Measurements from ENCODE around the gene RABEPK. TPM values are rescaled to one million over a fixed set of nuclear protein-coding genes. Genes with fewer than 3 reads are reported as not detected.
"Not testable (repeated sequence)": the region's sequence is repeated elsewhere in the genome, so short reads cannot be mapped to it uniquely, and the experiment has no call there.

The RABEPK gene
- total RNA-seq, 1 donor from 2014 or later = 10.0 TPM

- no peaks in the 10 kb centered on the region for H3K9me3 ChIP-seq
- no peak for ATAC-seq
- H3K27me3 ChIP-seq = no peaks in the 10 kb centered on the region
- peaks cover 15% of the 10 kb centered on the region for H3K4me1 ChIP-seq
- no peak for DNase-seq
- TF ChIP-seq CTCF (IDR thresholded peaks at IDR 0.05) = no peak
- peaks cover 8% of the 10 kb centered on the region for H3K36me3 ChIP-seq
- no peak overlapping the region for H3K27ac ChIP-seq
- intact Hi-C loops (cut with DNase I) = no loop called here
- H3K4me3 ChIP-seq = no peak overlapping the region
These were observed 22.5 kb upstream of the RABEPK start for GRCh38 chr9:125177888-125178287.

GRCh38 chr9:125179776-125180175 lies 20.6 kb upstream of the RABEPK start:
- ATAC-seq; DNase-seq; H3K9me3 ChIP-seq; H3K27ac ChIP-seq; H3K27me3 ChIP-seq; H3K4me3 ChIP-seq; intact Hi-C loops (cut with DNase I); H3K36me3 ChIP-seq: not testable (repeated sequence)
- peaks cover 20% of the 10 kb centered on the region for H3K4me1 ChIP-seq

GRCh38 chr9:125180876-125181275 lies 19.5 kb upstream of the RABEPK start:
- ATAC-seq = no peak

GRCh38 chr9:125181756-125182155 lies 18.6 kb upstream of the RABEPK start:
- H3K27me3 ChIP-seq; H3K4me3 ChIP-seq; ATAC-seq; H3K36me3 ChIP-seq; DNase-seq; H3K9me3 ChIP-seq; H3K27ac ChIP-seq; intact Hi-C loops (cut with DNase I): not testable (repeated sequence)
- peaks cover 26% of the 10 kb centered on the region for H3K4me1 ChIP-seq

More at GRCh38 chr9:125180876-125181275, 19.5 kb upstream of the RABEPK start:
- peaks cover 6% of the 10 kb centered on the region for H3K36me3 ChIP-seq
- H3K27me3 ChIP-seq = no peaks in the 10 kb centered on the region
- peaks cover 20% of the 10 kb centered on the region for H3K4me1 ChIP-seq
- no peak overlapping the region for H3K27ac ChIP-seq
- intact Hi-C loops (cut with DNase I) = no loop called here
- no peak overlapping the region for H3K4me3 ChIP-seq
- no peak for TF ChIP-seq CTCF (IDR thresholded peaks at IDR 0.05)
- DNase-seq = no peak
- no peaks in the 10 kb centered on the region for H3K9me3 ChIP-seq

GRCh38 chr9:125183054-125183453 lies 17.3 kb upstream of the RABEPK start:
- peaks cover 38% of the 10 kb centered on the region for H3K4me1 ChIP-seq
- H3K27me3 ChIP-seq = no peaks in the 10 kb centered on the region
- peaks cover 6% of the 10 kb centered on the region for H3K36me3 ChIP-seq
- H3K9me3 ChIP-seq = no peaks in the 10 kb centered on the region
- ATAC-seq = peak; percentile 47
- H3K4me3 ChIP-seq = no peak overlapping the region
- H3K27ac ChIP-seq = no peak overlapping the region
- DNase-seq = no peak
- intact Hi-C loops (cut with DNase I) = no loop called here
- TF ChIP-seq CTCF (IDR thresholded peaks at IDR 0.05) = no peak

- Histone ChIP-seq H3K27me3 (no peaks in the 10 kb centered on the region), H3K27ac (peak overlapping the region; percentile 55), H3K9me3 (no peaks in the 10 kb centered on the region), H3K36me3 (peaks cover 6% of the 10 kb centered on the region), H3K4me1 (peaks cover 43% of the 10 kb centered on the region), H3K4me3 (no peak overlapping the region)
- intact Hi-C loops (cut with DNase I) = no loop called here
- ATAC-seq (no peak), DNase-seq (no peak)
- no peak for TF ChIP-seq CTCF (IDR thresholded peaks at IDR 0.05)
These were observed 16.8 kb upstream of the RABEPK start for GRCh38 chr9:125183561-125183960.

- H3K27ac ChIP-seq = peak overlapping the region; percentile 96
- no peaks in the 10 kb centered on the region for H3K27me3 ChIP-seq
- peaks cover 37% of the 10 kb centered on the region for H3K4me1 ChIP-seq
- intact Hi-C loops (cut with DNase I) = no loop called here
- no peak for TF ChIP-seq CTCF (IDR thresholded peaks at IDR 0.05)
- peak overlapping the region; percentile 95 for H3K4me3 ChIP-seq
- peak; percentile 76 for DNase-seq
- ATAC-seq = peak; percentile 22
- H3K36me3 ChIP-seq = peaks cover 2% of the 10 kb centered on the region
- no peaks in the 10 kb centered on the region for H3K9me3 ChIP-seq
These were observed 11.4 kb upstream of the RABEPK start for GRCh38 chr9:125189011-125189360.
